Osteoblast (primary cell): ENCODE data around the gene HES2. TPM values are rescaled to one million over a fixed set of nuclear protein-coding genes. Genes with fewer than 3 reads are reported as not detected.

Experiments
- DNase-seq: peaks from one replicate; pipeline ENCODE4 v3.0.0; 2011; ENCODE audit warnings: low spot score, mixed read lengths; ENCODE audit not compliant: insufficient read length; ENCODE audit errors: missing footprints
- H2AFZ ChIP-seq: 2 replicates; pipeline ENCODE4 v1.6.0; 2011; ENCODE audit warnings: mild to moderate bottlenecking, low read length
- H3K27ac ChIP-seq: 2 replicates; pipeline ENCODE4 v1.5.1; 2011; ENCODE audit warnings: mild to moderate bottlenecking, low read depth, low read length, moderate library complexity
- H3K27me3 ChIP-seq: 2 replicates; pipeline ENCODE4 v1.6.0; 2012; ENCODE audit warnings: mild to moderate bottlenecking, control low read depth, inconsistent platforms, low read length, moderate library complexity; ENCODE audit not compliant: insufficient read depth
- H3K36me3 ChIP-seq: 2 replicates; pipeline ENCODE4 v1.5.1; 2011; ENCODE audit warnings: mild to moderate bottlenecking, low read length, control low read depth, moderate library complexity; ENCODE audit not compliant: insufficient read depth
- H3K4me1 ChIP-seq: 2 replicates; pipeline ENCODE4 v1.5.1; 2011; ENCODE audit warnings: mild to moderate bottlenecking, low read length, control low read depth, moderate library complexity; ENCODE audit not compliant: insufficient read depth
- H3K4me2 ChIP-seq: 2 replicates; pipeline ENCODE4 v1.6.0; 2011; ENCODE audit warnings: mild to moderate bottlenecking, low read length; ENCODE audit not compliant: insufficient read depth
- H3K4me3 ChIP-seq: fragments of 200-600 bp; sonication (generic); 3 replicates; pipeline ENCODE4 v1.5.1; 2012; ENCODE audit warnings: mild to moderate bottlenecking, low read length, inconsistent platforms; ENCODE audit not compliant: insufficient read depth
- H3K79me2 ChIP-seq: 2 replicates; pipeline ENCODE4 v1.6.0; 2012; ENCODE audit warnings: mild to moderate bottlenecking, low read length, control low read depth, inconsistent platforms; ENCODE audit not compliant: insufficient read depth
- H3K9me3 ChIP-seq: 2 replicates; pipeline ENCODE4 v1.5.1; 2011; ENCODE audit warnings: low read depth, low read length, control low read depth
- H4K20me1 ChIP-seq: 2 replicates; pipeline ENCODE4 v1.6.0; 2012; ENCODE audit warnings: mild to moderate bottlenecking, low read length, control low read depth; ENCODE audit not compliant: insufficient read depth
- CTCF ChIP-seq: IDR thresholded peaks from 2 replicates; pipeline ENCODE4 v1.5.1; 2011; ENCODE audit warnings: mild to moderate bottlenecking, low read depth, low read length, moderate library complexity; ENCODE audit errors: extremely low read depth
- total RNA-seq: library from RNA; depleted of rRNA; stranded (reverse); fragments of >200 nt; gene quantifications from 2 replicates; pipeline ENCODE4 v1.2.3, GENCODE V29; 2012

HES2 gene
- total RNA-seq, 1 donor: not detected

- Histone ChIP-seq H3K9me3 (no peaks in the 10 kb centered on the region), H3K27ac (no peak overlapping the region), H3K4me1 (peaks cover 8% of the 10 kb centered on the region), H4K20me1 (peaks cover 6% of the 10 kb centered on the region), H2AFZ (no peak overlapping the region), H3K4me3 (no peak overlapping the region), H3K4me2 (no peak overlapping the region), H3K27me3 (peaks cover 68% of the 10 kb centered on the region), H3K79me2 (no peaks in the 10 kb centered on the region), H3K36me3 (no peaks in the 10 kb centered on the region)
- no peak for DNase-seq
- TF ChIP-seq CTCF: no peak
Observed at GRCh38 chr1:6425658-6426057, 5.9 kb upstream of the HES2 start.

GRCh38 chr1:6424619-6425593 is 5.2 kb upstream of the HES2 start, which contains the start of gene ESPN:
Gene ESPN, plus strand, starts transcription at chr1:6424776. Its CDS starts 180 bp downstream, at chr1:6424956.
- H3K4me3 ChIP-seq: no peak within 1 kb of the TSS
- peaks cover 6% of the 10 kb centered on the region for H4K20me1 ChIP-seq
- peak; percentile 85 for DNase-seq
- peaks cover 68% of the 10 kb centered on the region for H3K27me3 ChIP-seq
- no peak within 1 kb of the TSS for H3K27ac ChIP-seq
- no peak within 1 kb of the TSS for H2AFZ ChIP-seq
- no peaks in the 10 kb centered on the region for H3K79me2 ChIP-seq
- H3K4me1 ChIP-seq: peaks cover 8% of the 10 kb centered on the region
- H3K4me2 ChIP-seq: no peak within 1 kb of the TSS
- H3K9me3 ChIP-seq: no peaks in the 10 kb centered on the region
- TF ChIP-seq CTCF: no peak
- H3K36me3 ChIP-seq: no peaks in the 10 kb centered on the region

GRCh38 chr1:6424000-6424565 is 4.4 kb upstream of the HES2 start:
- Histone ChIP-seq H3K36me3 (no peaks in the 10 kb centered on the region), H3K27me3 (peaks cover 75% of the 10 kb centered on the region), H2AFZ (no peak overlapping the region), H3K4me3 (no peak overlapping the region), H3K4me2 (no peak overlapping the region), H3K4me1 (peaks cover 8% of the 10 kb centered on the region), H3K27ac (no peak overlapping the region), H3K9me3 (no peaks in the 10 kb centered on the region), H4K20me1 (peaks cover 6% of the 10 kb centered on the region), H3K79me2 (no peaks in the 10 kb centered on the region)
- DNase-seq: peak; percentile 92
- no peak for TF ChIP-seq CTCF

GRCh38 chr1:6423321-6423999 is 3.7 kb upstream of the HES2 start:
- Histone ChIP-seq H2AFZ (no peak overlapping the region), H3K27ac (no peak overlapping the region), H4K20me1 (peaks cover 6% of the 10 kb centered on the region), H3K4me2 (peak overlapping the region; percentile 4), H3K27me3 (peaks cover 80% of the 10 kb centered on the region), H3K9me3 (no peaks in the 10 kb centered on the region), H3K4me1 (peaks cover 8% of the 10 kb centered on the region), H3K79me2 (no peaks in the 10 kb centered on the region), H3K36me3 (no peaks in the 10 kb centered on the region), H3K4me3 (no peak overlapping the region)
- peak; percentile 39 for TF ChIP-seq CTCF
- peak; percentile 95 for DNase-seq
